NCI-H1417 (cell line): ENCODE measurements around the gene STS.
"Not testable (repeated sequence)": the region's sequence is repeated elsewhere in the genome, so short reads cannot be mapped to it uniquely, and the experiment has no call there.

ENCODE experiments used
- DNase-seq, 3 experiments: peaks; one replicate each; lab custom pipeline; 2025; lab: John Stamatoyannopoulos, UW

STS gene

DNA sequence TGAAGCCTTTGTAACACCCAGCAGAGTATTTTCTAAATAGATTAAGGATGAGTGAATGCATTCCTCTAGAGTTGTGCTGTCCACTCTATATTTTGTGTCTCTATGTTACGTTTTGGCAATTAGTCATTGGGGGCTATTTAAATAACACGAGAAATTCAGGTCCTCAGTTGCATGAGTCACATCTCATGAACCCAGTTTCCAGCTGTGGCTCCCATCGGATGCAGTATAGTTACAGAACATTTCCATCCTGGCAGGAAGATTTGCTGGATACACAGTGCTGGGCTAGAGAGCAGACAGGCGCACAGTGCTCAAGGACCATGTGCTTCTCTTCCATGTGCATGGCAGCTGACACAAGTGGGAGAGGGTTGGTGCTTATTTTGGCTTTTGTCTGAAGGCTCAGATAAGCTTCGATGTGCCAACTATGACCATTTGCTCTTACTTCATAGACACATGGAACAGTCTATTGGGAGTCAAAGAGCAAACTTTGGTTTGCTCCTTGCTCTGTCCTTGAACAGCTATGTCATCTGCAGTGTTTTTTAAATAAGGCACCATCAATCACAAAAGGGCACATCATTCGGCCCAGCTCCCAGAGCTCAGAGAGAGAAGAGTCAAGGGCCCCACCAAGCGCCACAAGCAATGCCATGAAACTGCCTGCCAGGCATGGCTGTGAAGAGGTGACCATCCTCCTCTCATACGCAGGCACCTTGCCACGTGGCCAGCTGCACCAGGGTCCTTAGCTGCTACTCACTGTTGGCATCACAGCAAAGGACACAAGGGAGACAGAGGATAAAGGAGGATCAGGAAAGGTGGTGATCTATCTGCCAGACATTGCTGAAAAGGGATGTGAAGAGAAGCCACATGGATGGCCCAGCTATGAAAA, 8.1 kb upstream of the STS start:
- no peak for DNase-seq

DNA sequence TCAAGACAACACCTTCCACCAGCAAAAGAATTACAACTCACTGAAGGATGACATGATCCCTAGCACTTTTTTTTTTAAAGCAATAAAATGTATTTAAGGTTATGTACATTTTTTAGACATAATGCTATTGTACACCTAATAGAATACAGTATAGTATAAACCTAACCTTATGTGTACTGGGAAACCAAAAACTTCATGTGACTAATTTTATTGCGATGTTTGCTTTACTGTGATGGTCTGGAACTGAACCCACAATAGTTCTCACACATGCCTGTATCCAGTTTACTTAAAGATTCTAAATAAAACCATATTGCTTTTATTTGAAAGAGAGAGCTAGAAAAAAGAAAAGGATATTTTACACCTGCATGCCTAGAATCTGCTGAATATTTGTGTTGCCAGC, 4.4 kb upstream of the STS start:
- no peak for DNase-seq

DNA sequence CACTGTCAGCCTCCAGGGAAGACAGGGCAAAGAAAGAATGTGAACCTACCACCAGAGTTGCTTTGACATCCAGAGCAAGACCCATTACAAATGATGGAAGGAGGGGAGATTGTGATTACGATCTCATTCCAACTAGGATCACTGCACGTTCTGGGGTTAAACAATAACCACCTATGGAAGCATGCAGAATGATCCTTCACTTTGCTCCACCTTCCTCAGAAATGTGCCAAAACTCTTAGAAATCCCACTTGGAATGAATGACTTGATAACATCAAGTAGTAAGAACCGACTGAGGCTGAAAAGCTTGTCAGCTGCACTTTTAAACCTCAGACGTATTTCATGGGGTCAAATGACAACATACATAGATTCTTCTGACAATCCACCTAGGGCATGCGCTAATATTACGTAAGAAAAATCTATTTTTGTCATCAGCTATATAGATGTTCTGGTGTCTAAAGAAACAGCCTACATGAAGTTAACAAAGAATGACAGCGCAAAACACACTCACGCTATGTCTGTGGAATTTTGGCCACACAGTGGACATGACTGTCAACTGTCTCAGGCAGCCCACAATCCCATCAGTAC, 3.5 kb upstream of the STS start:
- no peak for DNase-seq

DNA sequence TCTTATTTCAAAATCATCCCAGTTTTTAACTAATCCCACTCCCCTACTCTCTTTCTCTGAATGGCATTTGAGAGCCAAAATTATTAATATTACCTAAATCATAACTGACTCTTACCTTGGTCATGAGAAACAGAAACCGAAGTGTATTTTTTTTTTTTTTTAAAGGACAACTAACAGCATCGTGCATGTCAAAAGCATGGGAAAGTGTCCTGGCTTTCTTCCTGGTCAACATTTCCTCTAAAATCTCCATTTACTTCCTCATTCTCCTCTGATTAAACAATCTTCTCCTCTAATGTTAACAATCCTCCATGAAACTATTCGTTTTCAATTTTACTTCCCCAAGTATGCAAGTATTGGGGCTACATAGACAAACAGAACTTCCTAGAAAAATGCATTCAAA, 2.1 kb upstream of the STS start:
- no peak for DNase-seq

DNA sequence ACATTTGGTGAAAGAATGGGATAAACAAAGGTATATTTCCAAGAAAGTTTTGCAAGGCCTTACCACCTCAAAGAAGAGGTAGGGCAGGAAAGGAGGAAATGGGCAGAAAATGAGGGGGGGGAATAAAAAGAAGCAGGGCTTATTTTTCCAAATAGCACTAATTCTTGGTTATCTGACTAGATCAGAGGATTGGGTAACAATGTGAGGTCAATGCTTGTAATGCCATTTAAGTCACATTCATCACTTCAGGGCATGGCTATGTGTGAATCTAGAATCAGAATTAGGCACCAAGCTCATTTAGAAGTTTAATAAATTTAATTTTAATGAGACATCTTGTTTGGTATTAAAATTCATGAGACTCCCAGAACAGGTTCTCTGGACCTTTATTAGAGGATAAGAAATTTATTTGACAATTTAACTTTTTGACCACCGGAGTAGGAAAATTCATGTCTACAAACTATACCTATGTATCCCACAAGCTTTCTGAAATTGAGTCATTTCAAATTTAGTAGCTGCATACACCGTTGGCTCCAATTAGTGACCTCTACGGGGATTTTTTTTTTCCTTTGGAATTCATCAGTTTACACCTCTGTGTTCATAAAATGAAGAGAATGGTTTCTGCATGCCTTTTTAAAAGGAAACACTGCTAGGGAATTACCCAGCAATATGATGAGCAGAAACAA, 1.4 kb upstream of the STS start:
- no peak for DNase-seq

DNA sequence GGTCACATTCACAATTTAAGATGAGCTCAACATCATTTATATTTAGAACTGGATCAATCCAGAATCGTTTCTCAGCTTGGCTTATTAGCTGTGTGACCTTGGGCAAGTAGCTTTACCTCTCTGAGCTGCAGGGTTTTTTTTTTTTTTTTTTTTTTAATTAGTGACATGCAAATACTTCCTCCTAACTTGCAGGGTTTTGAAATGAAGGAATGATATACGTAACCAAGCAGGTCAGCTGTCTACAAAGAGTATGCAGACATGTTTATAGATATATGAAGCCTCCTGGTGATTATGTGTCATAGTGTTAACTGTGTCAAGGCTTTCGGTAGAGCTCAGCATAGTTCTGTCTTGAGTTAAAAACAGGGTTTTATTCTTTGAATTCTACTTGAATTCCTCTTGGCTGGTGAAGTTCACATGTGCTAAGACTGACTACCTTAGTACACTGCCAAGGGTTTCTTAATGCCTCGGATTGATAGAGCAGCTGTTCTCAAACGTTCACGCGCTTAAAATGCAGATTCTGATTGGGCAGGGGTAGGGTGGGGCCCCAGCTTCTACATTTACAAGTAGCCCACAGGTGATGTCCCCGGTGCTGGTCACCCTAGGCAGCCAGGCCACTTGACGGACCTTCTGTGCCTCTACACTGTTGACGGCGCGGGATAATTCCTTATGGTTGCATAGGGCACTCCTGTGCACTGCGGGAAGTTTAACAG, 654 bp upstream of the STS start:
- no peak for DNase-seq

DNA sequence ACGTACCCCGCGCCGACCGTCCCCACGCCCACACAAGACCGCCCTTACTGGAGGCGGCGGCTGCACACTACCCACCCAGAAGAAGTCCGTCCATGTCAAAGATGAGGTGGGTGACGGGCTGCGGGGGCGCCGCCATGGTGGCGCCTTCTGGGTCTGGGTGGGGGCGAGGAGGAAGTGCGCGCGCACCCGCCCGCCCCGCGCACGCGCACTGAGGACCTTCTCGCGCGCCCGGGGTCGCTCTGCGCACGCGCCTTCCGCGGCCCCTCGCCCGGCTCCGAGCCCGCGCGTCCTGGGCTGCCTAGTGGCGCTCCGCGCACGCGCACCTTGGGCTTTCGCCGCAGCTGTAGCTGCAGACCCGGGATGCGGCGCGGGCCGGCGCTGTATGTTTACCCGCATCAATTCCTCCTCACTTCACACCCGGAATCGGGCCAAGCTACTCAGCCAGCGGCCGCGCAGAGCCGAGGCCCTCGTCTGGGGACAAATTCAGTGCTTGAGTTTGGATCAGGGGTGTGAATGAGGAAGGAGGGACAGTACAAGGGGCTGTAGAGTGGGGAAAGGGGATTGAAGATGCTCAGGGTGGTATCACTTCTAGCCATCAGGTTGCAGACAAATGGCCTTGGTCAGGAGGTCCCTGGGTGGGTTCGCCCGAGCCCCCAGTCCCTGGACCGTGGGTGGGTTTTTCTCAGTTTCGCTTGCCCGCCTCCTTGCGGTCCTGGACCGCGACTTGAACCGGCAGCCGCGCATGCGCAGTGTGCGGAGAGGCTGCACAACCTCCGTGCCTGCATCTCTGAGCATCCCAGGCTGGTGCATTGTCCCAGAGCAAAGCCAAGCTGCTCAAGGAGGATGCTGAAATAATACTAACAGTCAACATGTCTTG, 704 bp downstream of the STS start, which contains the start of gene PUDP:
Gene PUDP, minus strand, starts transcription at position 176 of the 877 bp plus-strand sequence. Its CDS starts 40 bp downstream, at position 136.
- peak; percentile 92 to 98 (median 98) for DNase-seq

DNA sequence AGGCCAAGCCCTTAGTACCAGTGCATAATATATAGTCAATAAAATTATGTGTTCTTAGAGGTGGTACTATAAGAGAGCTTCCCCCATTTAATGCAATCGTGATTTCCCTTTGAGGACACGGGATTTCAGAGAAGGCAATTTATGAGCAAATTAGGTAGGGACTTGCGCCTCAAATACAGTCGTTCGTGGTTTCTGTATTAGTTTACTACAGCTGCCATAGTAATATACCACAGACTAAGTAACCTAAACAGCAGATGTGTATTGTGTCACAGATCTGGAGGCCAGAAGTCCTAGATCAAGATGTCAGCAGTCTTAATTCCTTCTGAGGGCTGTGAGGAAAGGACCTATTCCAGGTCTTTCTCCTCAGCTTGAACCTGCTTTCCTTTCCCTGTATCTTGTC, 1.9 kb downstream of the STS start:
- peak in 1 of 3 experiments; percentile 57 for DNase-seq

DNA sequence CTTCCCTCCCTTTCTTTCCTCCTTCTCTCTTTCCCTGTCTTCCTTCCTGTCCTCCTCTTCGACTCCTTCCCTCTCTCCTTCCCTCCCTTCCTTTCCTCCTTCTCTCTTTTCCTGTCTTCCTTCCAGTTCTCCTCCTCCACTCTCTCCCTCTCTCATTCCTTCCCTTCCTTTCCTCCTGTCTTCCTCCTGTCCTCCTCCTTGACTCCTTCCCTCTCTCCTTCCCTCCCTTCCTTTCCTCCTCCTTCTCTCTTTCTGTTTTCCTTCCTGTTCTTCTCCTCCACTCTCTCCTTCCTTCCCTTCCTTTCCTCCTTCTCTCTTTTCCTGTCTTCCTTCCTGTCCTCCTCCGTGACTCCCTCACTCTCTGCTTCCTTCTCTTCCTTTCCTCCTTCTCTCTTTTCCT, 5.7 kb downstream of the STS start:
- DNase-seq = no peak

DNA sequence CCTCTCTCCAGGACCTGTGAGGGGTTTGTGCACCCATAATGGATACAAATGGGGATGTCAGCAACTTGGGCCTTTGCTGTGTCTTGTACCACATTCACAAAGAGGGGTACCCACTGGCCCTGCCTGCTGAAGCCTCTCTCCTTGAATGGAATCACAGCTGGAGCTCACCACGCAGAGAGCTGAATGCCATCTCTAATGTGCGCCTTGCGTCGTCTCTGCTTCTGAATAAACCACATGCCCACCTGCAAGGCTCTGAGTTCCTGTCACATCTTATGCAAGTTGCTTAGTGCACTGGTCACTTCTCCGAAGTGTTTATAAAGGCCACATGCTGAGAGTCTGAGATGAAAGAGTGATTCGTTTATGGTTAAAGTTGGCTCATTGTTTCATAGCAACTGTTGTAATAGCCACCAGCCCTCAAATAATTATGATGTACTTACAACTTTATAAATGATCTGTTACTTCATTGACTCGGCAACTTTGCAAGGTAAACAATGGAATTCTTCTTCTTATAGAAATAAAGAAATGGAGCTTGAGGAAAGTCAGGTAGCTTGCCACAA, 6.6 kb downstream of the STS start:
- peak in 2 of 3 experiments; percentile 19 to 61 for DNase-seq

DNA sequence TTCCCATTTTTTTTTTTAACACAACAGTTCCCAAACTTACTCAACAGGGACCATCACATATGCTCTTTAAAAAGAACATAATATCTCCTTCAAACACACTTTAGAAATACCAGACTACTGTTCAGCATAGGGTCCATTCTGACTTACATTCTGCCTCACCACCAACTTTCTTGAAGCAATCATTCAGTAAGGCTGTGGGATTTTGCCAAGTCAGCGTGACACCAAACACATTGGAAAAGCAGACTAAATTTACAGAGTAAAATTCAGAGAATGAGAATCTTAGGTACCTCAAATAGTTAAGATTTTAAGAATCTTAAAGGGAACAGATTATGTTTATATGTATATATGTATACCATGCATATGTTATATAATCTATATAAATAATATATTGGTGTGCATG, 7.7 kb downstream of the STS start:
- DNase-seq = no peak

DNA sequence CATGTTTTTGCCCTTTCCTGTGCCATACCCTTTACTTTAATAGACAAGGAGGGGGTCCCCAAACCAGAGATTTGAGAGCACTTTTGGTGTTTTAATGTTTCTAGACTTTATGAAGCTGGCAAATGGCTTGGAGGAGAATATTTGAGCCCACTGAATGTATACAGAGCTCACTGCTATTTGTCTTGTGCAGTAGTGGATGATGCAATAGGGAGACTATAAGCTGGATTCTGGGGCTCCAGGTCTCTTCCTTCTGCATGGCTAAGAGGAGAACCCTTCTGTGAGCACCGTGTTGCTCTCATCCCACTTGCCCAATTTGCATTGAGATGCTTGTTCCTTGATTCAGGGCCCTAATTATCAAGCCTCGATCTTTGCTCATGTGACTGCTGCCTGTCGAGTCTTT, 9.4 kb downstream of the STS start:
- no peak for DNase-seq

DNA sequence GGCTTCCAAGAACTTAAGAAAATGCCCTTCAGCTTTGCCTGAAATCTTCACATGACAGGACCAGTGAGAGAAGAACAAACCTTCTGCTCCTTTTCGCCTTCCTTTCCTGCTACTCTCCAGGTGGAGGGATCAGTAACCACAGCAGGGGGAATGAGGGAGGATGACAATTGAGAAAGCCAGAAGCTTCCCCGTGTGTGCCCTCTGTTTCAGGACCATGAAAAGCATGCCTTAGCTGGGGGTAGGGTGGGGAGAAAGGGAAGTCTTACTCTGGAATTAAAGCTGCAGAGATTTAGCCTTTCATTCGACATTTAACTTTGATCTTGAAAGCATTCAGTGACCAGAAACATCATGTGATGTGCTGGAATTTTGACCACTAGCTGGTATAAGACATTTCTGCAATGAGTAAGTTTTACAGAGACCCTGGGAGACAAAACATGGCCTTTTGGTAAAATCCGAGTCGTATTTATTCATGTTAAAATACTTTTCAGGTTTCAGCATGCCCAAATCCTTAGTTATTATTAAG, 11.0 kb downstream of the STS start:
- no peak for DNase-seq

DNA sequence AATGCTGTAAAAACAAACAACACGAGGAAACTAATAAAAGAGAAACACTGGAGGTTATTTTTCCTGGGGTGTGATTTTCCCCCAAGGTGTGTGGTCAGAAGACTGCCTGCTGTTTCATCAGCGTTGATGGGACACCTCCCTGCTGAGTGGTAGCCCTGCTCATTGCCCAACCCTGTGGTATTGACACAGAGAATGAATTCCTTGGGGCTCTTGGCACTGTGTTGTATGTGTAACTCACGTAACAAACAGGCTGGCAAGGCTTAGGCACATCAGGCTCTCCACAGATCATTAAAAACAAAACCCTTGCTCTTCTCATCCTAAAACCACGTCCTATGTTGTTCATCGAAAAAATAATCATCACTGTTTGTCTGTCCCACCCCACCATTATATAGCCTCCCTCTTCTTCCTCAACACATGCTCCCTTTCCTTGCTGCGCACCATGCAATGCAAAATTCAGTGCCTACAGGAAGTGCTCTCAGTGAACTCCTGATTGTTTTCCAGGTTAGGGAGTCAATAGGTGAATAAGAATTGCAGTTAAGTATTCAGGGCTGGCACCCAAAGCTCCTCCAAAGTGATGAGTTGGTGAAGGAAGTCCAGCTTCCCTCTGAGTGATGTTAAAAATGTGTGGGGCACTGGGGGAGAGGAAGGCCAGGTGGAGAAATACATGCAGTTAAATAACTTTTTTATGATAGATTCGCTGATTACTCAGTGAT, 11.8 kb downstream of the STS start:
- DNase-seq = peak in 1 of 3 experiments; percentile 44

DNA sequence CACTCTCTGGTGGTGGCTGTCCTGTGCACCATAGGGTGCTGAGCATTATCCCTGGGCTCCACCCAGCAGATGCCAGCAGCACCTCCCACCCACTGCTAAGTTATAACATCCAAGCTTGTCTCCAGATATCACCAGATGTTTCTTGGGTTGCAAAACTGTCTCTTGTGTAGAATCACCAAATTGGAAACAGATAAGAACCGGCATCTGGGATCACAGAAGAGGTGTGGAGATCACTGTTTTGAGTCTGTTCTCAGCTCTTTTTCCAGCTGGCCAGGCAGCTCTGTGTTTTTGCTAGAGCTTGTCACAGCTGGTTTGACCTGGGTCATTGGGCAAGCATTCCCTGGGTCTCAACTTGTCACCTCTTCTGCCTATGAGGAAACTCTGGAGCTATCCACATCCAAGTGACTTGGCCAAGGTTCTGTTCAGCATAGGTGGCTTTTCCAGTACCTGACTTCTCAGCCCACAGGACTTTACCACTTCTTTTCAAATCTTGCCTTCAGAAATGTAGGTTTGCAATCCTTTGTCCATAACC, 15.7 kb downstream of the STS start:
- no peak for DNase-seq

DNA sequence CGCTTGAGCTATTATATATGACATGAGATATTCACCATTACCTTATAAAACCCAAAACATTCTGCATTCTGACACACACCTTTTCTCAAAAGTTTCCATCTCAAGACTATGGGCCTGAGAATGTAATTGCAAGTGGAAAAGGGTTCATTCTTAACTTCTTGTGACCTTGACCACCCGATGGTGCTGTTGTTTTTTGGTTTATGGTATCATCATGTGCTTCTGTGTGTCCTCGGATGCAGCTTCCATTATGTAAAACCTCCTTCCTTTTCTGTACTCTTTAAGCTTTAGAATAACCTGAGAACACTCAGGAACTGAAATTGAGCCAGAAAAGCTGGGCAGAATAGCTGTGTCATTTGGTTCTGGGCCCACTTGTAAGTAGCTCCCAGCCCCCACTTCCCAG, 16.7 kb downstream of the STS start:
- DNase-seq = peak in 1 of 3 experiments; percentile 15

DNA sequence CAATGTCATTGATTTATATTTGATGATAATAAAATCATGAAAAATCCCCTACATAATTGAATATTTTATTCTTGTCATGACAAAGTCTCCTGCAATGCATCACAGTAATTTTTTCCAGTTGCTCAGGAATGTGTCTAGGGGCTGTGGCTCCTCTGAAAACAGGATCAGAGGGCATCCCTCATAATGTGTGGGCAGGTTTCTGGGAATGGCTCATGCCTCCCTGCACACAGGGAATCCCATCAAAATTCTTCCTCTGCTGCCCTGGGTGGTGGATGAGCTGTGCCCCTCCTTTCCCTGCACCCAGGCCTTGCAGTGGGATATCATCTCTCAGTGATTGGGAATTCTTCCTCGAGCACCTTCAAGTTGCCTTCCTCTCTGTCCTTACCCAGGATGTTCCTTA, 20.9 kb downstream of the STS start:
- no peak for DNase-seq

DNA sequence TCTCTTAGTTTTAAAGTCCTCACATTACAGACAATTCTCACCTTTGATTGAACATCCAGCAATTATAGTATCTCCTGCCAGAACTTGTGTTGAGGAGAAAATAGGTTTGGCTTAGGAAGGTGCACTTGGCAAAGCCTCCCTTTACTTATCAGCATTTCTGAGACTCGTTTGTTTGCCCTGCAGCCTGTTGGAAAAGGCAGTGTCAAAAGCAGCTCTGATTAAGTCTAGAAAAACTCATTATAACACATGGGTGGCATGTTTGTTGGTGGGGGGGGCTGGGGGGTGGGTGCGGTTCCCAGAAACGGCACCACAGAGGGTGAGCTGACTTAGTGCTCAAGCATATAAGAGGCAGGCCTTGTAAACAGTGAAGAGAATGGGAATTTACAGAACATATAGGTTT, 22.1 kb downstream of the STS start:
- DNase-seq = no peak

DNA sequence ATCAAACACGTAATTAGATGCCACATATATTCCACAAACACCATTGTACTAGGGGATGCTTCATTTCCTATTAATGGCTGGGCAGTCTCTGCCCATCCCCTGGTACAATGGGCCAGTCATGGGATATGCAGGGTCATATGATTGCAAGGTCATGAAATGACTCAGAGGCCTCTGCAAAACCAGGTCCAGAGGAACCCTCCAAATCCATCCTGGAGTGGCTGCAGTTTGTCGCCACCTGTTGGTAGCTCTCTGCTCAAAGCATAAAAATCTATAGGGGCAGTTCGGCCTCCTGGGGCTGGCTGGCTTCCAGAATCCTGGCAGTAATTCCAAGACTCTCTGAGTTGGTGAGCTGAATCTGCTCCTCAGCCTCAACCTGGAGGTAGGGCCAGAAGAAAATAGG, 23.4 kb downstream of the STS start:
- DNase-seq = peak in 2 of 3 experiments; percentile 10 to 34

DNA sequence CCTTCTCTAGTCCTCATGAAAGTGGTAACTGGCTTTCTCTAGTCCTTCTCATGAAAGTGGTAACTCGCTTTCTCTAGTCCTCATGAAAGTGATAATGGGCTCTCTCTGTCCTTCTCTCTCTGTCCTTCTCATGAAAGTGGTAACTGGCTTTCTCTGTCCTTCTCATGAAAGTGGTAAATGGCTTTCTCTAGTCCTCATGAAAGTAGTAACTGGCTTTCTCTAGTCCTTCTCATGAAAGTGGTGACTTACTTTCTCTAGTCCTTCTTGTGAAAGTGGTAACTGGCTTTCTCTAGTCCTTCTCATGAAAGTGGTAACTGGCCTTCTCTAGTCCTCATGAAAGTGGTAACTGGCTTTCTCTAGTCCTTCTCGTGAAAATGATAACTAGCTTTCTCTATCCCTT, 31.3 kb downstream of the STS start:
- not testable (repeated sequence) for DNase-seq
